Prostate gland (tissue), 2 donors: ENCODE results near the gene PLK1.

Source experiments
- POLR2A ChIP-seq: fragments of 450-650 bp; IDR thresholded peaks from one replicate; pipeline ENCODE4 v1.6.1; 2016; ENCODE audit warnings: antibody characterized with exemption, mild to moderate bottlenecking
- TF ChIP-seq, protein P1 (sequence below), 4 experiments: fragments of 200-600 bp in 2 of 4; fragments of 450-650 bp in 2 of 4; sonication (generic) in 2 of 4; IDR thresholded peaks; 1 replicate in 3 of 4; 2 replicates in 1 of 4; pipeline ENCODE4 v1.5.1; 2016 to 2019; ENCODE audit warnings: antibody characterized with exemption in 4 of 4, mild to moderate bottlenecking in 2 of 4, moderate library complexity in 2 of 4

GRCh38 chr16:23701045-23701444, 22.4 kb downstream of the PLK1 start:
- TF ChIP-seq, protein P1, sequence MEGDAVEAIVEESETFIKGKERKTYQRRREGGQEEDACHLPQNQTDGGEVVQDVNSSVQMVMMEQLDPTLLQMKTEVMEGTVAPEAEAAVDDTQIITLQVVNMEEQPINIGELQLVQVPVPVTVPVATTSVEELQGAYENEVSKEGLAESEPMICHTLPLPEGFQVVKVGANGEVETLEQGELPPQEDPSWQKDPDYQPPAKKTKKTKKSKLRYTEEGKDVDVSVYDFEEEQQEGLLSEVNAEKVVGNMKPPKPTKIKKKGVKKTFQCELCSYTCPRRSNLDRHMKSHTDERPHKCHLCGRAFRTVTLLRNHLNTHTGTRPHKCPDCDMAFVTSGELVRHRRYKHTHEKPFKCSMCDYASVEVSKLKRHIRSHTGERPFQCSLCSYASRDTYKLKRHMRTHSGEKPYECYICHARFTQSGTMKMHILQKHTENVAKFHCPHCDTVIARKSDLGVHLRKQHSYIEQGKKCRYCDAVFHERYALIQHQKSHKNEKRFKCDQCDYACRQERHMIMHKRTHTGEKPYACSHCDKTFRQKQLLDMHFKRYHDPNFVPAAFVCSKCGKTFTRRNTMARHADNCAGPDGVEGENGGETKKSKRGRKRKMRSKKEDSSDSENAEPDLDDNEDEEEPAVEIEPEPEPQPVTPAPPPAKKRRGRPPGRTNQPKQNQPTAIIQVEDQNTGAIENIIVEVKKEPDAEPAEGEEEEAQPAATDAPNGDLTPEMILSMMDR (IDR thresholded peaks at IDR 0.05), result no peak
- TF ChIP-seq POLR2A, result no peak
